GM18505 (cell line): Measurements from ENCODE around the gene RPE65.

Experiments
- ATAC-seq: cut with Tn5 transposase; IDR thresholded peaks from one replicate; pipeline ENCODE4 v1.9.1; 2021; ENCODE audit not compliant: unreplicated experiment
- POLR2A ChIP-seq: IDR thresholded peaks from 4 replicates; pipeline ENCODE4 v1.6.1; 2011; ENCODE audit warnings: borderline replicate concordance; ENCODE audit not compliant: insufficient read depth, insufficient read length; ENCODE audit errors: extremely low read depth

The RPE65 gene

GRCh38 chr1:68473060-68473459, 23.3 kb upstream of the RPE65 start:
- ATAC-seq: no peak
- no peak for TF ChIP-seq POLR2A

- no peak for TF ChIP-seq POLR2A
- no peak for ATAC-seq
Observed at GRCh38 chr1:68470388-68470970, 20.7 kb upstream of the RPE65 start.

GRCh38 chr1:68464891-68465290, 15.1 kb upstream of the RPE65 start:
- no peak for ATAC-seq
- no peak for TF ChIP-seq POLR2A

- TF ChIP-seq POLR2A: no peak
- no peak for ATAC-seq
Observed at GRCh38 chr1:68460935-68461334, 11.2 kb upstream of the RPE65 start.

GRCh38 chr1:68459796-68460195, 10.0 kb upstream of the RPE65 start:
- no peak for TF ChIP-seq POLR2A
- ATAC-seq: no peak

- ATAC-seq: no peak
- no peak for TF ChIP-seq POLR2A
Observed at GRCh38 chr1:68459091-68459490, 9.3 kb upstream of the RPE65 start.

- ATAC-seq: no peak
- no peak for TF ChIP-seq POLR2A
Observed at GRCh38 chr1:68456202-68456601, 6.4 kb upstream of the RPE65 start.

- peak; percentile 49 for ATAC-seq
- TF ChIP-seq POLR2A: no peak
Observed at GRCh38 chr1:68454534-68454933, 4.8 kb upstream of the RPE65 start.

- ATAC-seq: no peak
- TF ChIP-seq POLR2A: no peak
Observed at GRCh38 chr1:68453060-68453670, 3.4 kb upstream of the RPE65 start.

- ATAC-seq: no peak
- no peak for TF ChIP-seq POLR2A
Observed at GRCh38 chr1:68448365-68448764, 1.4 kb downstream of the RPE65 start.

GRCh38 chr1:68445709-68446108, 4.0 kb downstream of the RPE65 start:
- no peak for ATAC-seq
- no peak for TF ChIP-seq POLR2A

- TF ChIP-seq POLR2A: no peak
- peak; percentile 78 for ATAC-seq
Observed at GRCh38 chr1:68442822-68443556, 6.8 kb downstream of the RPE65 start.

- no peak for TF ChIP-seq POLR2A
- no peak for ATAC-seq
Observed at GRCh38 chr1:68442006-68442405, 7.7 kb downstream of the RPE65 start.

GRCh38 chr1:68438310-68438709, 11.4 kb downstream of the RPE65 start:
- no peak for TF ChIP-seq POLR2A
- ATAC-seq: peak; percentile 71
